Measurements from ENCODE around the gene FLYWCH1. TPM values are rescaled to one million over a fixed set of nuclear protein-coding genes. Genes with fewer than 3 reads are reported as not detected.

The FLYWCH1 gene
- total RNA-seq, 1 experiment from 2014 or later, result 32.6 TPM

GRCh38 chr16:2971134-2971984, 59.6 kb downstream of the FLYWCH1 start:
- Mint-ChIP-seq H3K4me3 (peak overlapping the region; percentile 61), H3K27me3 (ENCODE audit: low read depth) (peaks cover 19% of the 10 kb centered on the region), H3K27ac (no peak overlapping the region; the same call in 1 of the 2 replicates), H3K4me1 (peaks cover 23% of the 10 kb centered on the region), H3K36me3 (peaks cover 9% of the 10 kb centered on the region; the same call in 1 of the 2 replicates), H3K9me3 (no peaks in the 10 kb centered on the region)
- ChIA-PET CTCF (interaction anchor here (1.5 to 4.2 kb wide), 4 partner anchors 11 to 60 kb away, joined by 4 to 28 read pairs (median 9); no protein-coding TSS in a partner anchor), POLR2A (interaction anchor here (0.6 to 1.8 kb wide), 4 partner anchors 9 to 132 kb away, joined by 3 to 11 read pairs (median 6); partner anchors contain the start of genes PKMYT1 and TNFRSF12A)
- ATAC-seq (no peak), DNase-seq (ENCODE audit: low spot score) (no peak)
- peak; percentile 33; the same call in 1 of the 2 replicates for TF ChIP-seq E2F4 (CRISPR knock-in tag; IDR thresholded peaks at IDR 0.05; ENCODE audit: borderline replicate concordance, low read depth)
- TF ChIP-seq ZNF281 (CRISPR knock-in tag; IDR thresholded peaks at IDR 0.05), result no peak

GRCh38 chr16:2971985-2972784, 60.5 kb downstream of the FLYWCH1 start:
- H3K4me1 Mint-ChIP-seq, result peaks cover 23% of the 10 kb centered on the region
- DNase-seq (ENCODE audit: low spot score) (no peak), ATAC-seq (no peak)
- H3K27me3 Mint-ChIP-seq (ENCODE audit: low read depth), result peaks cover 16% of the 10 kb centered on the region
- POLR2A ChIA-PET, result interaction anchor here (1.4 to 1.6 kb wide), 2 partner anchors 9 to 48 kb away, joined by 4 to 9 read pairs; partner anchors contain the start of genes PKMYT1 and TNFRSF12A
- no peak overlapping the region for H3K4me3 Mint-ChIP-seq
- H3K9me3 Mint-ChIP-seq, result no peaks in the 10 kb centered on the region
- H3K27ac Mint-ChIP-seq, result peak overlapping the region; percentile 92
- CTCF ChIA-PET, result interaction anchor here (0.6 to 4.2 kb wide), 7 partner anchors 7 to 59 kb away, joined by 3 to 28 read pairs (median 6); no protein-coding TSS in a partner anchor
- TF ChIP-seq ZNF671 (CRISPR knock-in tag; IDR thresholded peaks at IDR 0.05) (peak; percentile 27; the same call in 1 of the 2 replicates), ZSCAN18 (CRISPR knock-in tag; IDR thresholded peaks at IDR 0.05) (no peak), CBFB (CRISPR knock-in tag; IDR thresholded peaks at IDR 0.05; ENCODE audit: low read depth) (no peak)
- peaks cover 9% of the 10 kb centered on the region; the same call in 1 of the 2 replicates for H3K36me3 Mint-ChIP-seq

GRCh38 chr16:2973093-2973492, 61.4 kb downstream of the FLYWCH1 start:
- peaks cover 9% of the 10 kb centered on the region; the same call in 1 of the 2 replicates for H3K36me3 Mint-ChIP-seq
- peaks cover 8% of the 10 kb centered on the region for H3K27me3 Mint-ChIP-seq (ENCODE audit: low read depth)
- DNase-seq (ENCODE audit: low spot score), result no peak
- H3K27ac Mint-ChIP-seq, result no peak overlapping the region
- ChIA-PET POLR2A (interaction anchor here (1.6 kb wide), 1 partner anchor 48 kb away, joined by 4 read pairs; the partner anchor contains the start of gene TNFRSF12A), CTCF (interaction anchor here (1.4 to 2.1 kb wide), 5 partner anchors 8 to 55 kb away, joined by 4 to 12 read pairs (median 6); no protein-coding TSS in a partner anchor)
- H3K9me3 Mint-ChIP-seq, result no peaks in the 10 kb centered on the region
- no peak for TF ChIP-seq E2F5 (CRISPR knock-in tag; IDR thresholded peaks at IDR 0.05)
- 0 out of 2 replicates have a peak, but pooled peaks have one; percentile 9 for TF ChIP-seq NFATC4 (CRISPR knock-in tag; IDR thresholded peaks at IDR 0.05)
- no peak overlapping the region for H3K4me3 Mint-ChIP-seq
- no peak for ATAC-seq
- peaks cover 20% of the 10 kb centered on the region for H3K4me1 Mint-ChIP-seq

Measured in WTC11 (cell line).